Measurements from ENCODE around the gene CUL7.
"Not testable (repeated sequence)": the region's sequence is repeated elsewhere in the genome, so short reads cannot be mapped to it uniquely, and the experiment has no call there.

CUL7 gene

GRCh38 chr6:43013097-43013842, 40.4 kb downstream of the CUL7 start:
- DNase-seq, result no peak

- DNase-seq, result no peak
Measured at GRCh38 chr6:43012364-43012763, 41.3 kb downstream of the CUL7 start.

GRCh38 chr6:43011207-43011606, 42.4 kb downstream of the CUL7 start:
- DNase-seq, result no peak

GRCh38 chr6:43009124-43009523, 44.5 kb downstream of the CUL7 start:
- no peak for DNase-seq

GRCh38 chr6:43007126-43007525, 46.5 kb downstream of the CUL7 start:
- DNase-seq, result no peak

GRCh38 chr6:43006251-43006650, 47.4 kb downstream of the CUL7 start:
- DNase-seq, result no peak

- DNase-seq, result no peak
Measured at GRCh38 chr6:43005844-43006243, 47.8 kb downstream of the CUL7 start.

- DNase-seq, result no peak
Measured at GRCh38 chr6:43001843-43002242, 51.8 kb downstream of the CUL7 start.

- not testable (repeated sequence) for DNase-seq
Measured at GRCh38 chr6:42998205-42998604, 55.4 kb downstream of the CUL7 start.

- no peak for DNase-seq
Measured at GRCh38 chr6:42996513-42996912, 57.1 kb downstream of the CUL7 start.

GRCh38 chr6:42993445-42993844, 60.2 kb downstream of the CUL7 start:
- no peak for DNase-seq

GRCh38 chr6:42989923-42990322, 63.7 kb downstream of the CUL7 start:
- DNase-seq, result no peak

- no peak for DNase-seq
Measured at GRCh38 chr6:42988486-42989020, 65.1 kb downstream of the CUL7 start.

All from NCI-H524 treated with DMSO at 0.1 percent for 48 hours (cell line).